Tibial nerve (tissue), 3 donors: ENCODE measurements around the gene COL4A2.

Experiments
- POLR2A ChIP-seq, 2 donors: fragments of 450-650 bp; IDR thresholded peaks; one replicate each; pipeline ENCODE4 v1.6.1; 2017; ENCODE audit warnings: antibody characterized with exemption in 2 of 2, mild to moderate bottlenecking in 2 of 2, moderate library complexity in 2 of 2
- TF ChIP-seq, protein P1 (sequence below), 5 experiments: fragments of 200-600 bp in 3 of 5; fragments of 450-650 bp in 2 of 5; sonication (generic) in 3 of 5; IDR thresholded peaks; one replicate each; pipeline ENCODE4 v1.5.1; 2016 to 2019; ENCODE audit warnings: antibody characterized with exemption in 5 of 5, mild to moderate bottlenecking in 3 of 5, moderate library complexity in 2 of 5

DNA sequence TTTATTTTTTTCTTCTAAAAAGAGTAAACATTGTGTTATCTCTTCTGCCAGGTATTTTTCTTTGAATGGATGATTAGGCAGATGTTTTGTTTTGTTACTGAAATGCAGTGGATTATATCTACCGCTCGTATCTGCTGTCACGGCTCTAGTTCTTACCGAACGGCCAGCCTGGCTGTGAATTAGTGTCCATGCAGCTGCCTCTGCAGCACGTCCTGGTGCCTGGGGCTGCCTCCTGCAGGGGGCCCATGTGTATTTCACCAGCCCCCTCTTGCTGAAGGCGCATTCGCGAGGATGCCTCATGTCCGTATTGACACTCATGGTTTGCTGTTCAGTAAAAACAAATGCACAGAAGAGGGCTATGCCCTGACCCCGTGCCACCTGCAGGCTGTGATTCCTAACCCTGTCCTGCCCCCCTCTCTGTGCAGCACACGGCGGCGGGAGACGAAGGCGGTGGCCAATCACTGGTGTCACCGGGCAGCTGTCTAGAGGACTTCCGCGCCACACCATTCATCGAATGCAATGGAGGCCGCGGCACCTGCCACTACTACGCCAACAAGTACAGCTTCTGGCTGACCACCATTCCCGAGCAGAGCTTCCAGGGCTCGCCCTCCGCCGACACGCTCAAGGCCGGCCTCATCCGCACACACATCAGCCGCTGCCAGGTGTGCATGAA, 204.6 kb downstream of the COL4A2 start:
- TF ChIP-seq, protein P1, sequence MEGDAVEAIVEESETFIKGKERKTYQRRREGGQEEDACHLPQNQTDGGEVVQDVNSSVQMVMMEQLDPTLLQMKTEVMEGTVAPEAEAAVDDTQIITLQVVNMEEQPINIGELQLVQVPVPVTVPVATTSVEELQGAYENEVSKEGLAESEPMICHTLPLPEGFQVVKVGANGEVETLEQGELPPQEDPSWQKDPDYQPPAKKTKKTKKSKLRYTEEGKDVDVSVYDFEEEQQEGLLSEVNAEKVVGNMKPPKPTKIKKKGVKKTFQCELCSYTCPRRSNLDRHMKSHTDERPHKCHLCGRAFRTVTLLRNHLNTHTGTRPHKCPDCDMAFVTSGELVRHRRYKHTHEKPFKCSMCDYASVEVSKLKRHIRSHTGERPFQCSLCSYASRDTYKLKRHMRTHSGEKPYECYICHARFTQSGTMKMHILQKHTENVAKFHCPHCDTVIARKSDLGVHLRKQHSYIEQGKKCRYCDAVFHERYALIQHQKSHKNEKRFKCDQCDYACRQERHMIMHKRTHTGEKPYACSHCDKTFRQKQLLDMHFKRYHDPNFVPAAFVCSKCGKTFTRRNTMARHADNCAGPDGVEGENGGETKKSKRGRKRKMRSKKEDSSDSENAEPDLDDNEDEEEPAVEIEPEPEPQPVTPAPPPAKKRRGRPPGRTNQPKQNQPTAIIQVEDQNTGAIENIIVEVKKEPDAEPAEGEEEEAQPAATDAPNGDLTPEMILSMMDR (IDR thresholded peaks at IDR 0.05): no peak
- no peak for TF ChIP-seq POLR2A (IDR thresholded peaks at IDR 0.05)
